GM08714 (cell line): ENCODE measurements around the gene ITLN2.
"Not testable (repeated sequence)": the region's sequence is repeated elsewhere in the genome, so short reads cannot be mapped to it uniquely, and the experiment has no call there.

Experiments used
- H3K4me3 ChIP-seq: fragments of 200-500 bp; sonication (Bioruptor generic); 2 replicates; pipeline ENCODE4 v1.5.1; 2014; ENCODE audit warnings: mild to moderate bottlenecking, low read length, inconsistent platforms
- ZNF274 ChIP-seq: IDR thresholded peaks from 2 replicates; pipeline ENCODE4 v1.6.1; 2012; ENCODE audit warnings: mild to moderate bottlenecking, low read depth, low read length

Gene ITLN2

DNA sequence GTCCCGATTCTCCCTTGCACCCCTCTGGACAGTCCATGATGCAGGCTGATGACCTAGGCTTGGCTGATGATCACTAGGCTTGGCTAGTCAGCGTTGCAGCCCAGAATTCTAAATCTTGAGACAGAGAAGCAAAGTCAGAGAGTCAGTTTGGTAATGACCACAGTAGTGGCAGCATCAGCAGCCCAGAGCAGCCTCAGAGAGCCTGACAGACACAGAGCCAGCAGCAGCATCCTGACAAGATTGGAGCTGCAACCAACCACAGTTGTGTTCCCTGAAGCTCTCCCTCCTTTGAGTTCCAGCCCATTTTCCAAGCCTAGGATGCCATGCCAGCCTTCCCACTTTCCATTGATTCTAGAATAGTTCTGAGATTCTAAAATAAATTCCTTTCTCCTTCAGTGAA, 52.8 kb downstream of the ITLN2 start:
- TF ChIP-seq ZNF274 = no peak
- no peak overlapping the region for H3K4me3 ChIP-seq

DNA sequence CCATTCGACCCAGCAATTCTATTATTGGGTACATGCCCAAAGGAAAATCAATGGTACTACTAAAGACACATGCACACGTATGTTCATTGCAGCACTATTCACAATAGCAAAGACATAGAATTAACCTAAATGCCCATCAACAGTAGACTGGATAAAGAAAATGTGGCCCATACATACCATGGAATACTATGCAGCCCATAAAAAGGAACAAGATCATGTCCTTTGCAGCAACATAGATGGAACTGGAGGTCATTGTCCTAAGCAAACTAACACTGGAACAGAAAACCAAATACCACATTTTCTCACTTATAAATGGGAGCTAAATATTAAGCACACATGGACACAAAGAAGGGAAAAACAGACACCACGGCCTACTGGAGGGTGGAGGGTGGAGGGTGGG, 53.9 kb downstream of the ITLN2 start:
- H3K4me3 ChIP-seq = not testable (repeated sequence)
